HG03354 (cell line): ENCODE data around the gene EXTL2.
"Not testable (repeated sequence)": the region's sequence is repeated elsewhere in the genome, so short reads cannot be mapped to it uniquely, and the experiment has no call there.

Experiments used
- ATAC-seq: cut with Tn5 transposase; IDR thresholded peaks from one replicate; pipeline ENCODE4 v1.9.1; 2021; ENCODE audit warnings: mild to moderate bottlenecking; ENCODE audit not compliant: unreplicated experiment, poor library complexity, severe bottlenecking

Gene EXTL2

GRCh38 chr1:100894603-100895539 is at the start of gene EXTL2:
Gene EXTL2 (minus strand): TSS chr1:100894842. CDS start chr1:100888757, 6,085 bp downstream.
- peak; percentile 48 for ATAC-seq

- no peak for ATAC-seq
Observed at GRCh38 chr1:100943533-100943932, 48.9 kb upstream of the EXTL2 start.

- ATAC-seq: no peak
Observed at GRCh38 chr1:100942304-100943046, 47.8 kb upstream of the EXTL2 start.

- ATAC-seq: no peak
Observed at GRCh38 chr1:100941580-100942216, 47.1 kb upstream of the EXTL2 start.

GRCh38 chr1:100941098-100941527 is 46.5 kb upstream of the EXTL2 start:
- ATAC-seq: no peak

- no peak for ATAC-seq
Observed at GRCh38 chr1:100936194-100936967, 41.7 kb upstream of the EXTL2 start.

GRCh38 chr1:100933555-100933954 is 38.9 kb upstream of the EXTL2 start:
- ATAC-seq: not testable (repeated sequence)

- ATAC-seq: no peak
Observed at GRCh38 chr1:100931716-100932115, 37.1 kb upstream of the EXTL2 start.

GRCh38 chr1:100930494-100930893 is 35.9 kb upstream of the EXTL2 start:
- no peak for ATAC-seq

- ATAC-seq: no peak
Observed at GRCh38 chr1:100928128-100928527, 33.5 kb upstream of the EXTL2 start.

- no peak for ATAC-seq
Observed at GRCh38 chr1:100927276-100927675, 32.6 kb upstream of the EXTL2 start.

GRCh38 chr1:100926240-100926639 is 31.6 kb upstream of the EXTL2 start:
- ATAC-seq: no peak

GRCh38 chr1:100924991-100925390 is 30.3 kb upstream of the EXTL2 start:
- no peak for ATAC-seq

GRCh38 chr1:100924212-100924611 is 29.6 kb upstream of the EXTL2 start:
- no peak for ATAC-seq

GRCh38 chr1:100921110-100921706 is 26.6 kb upstream of the EXTL2 start:
- no peak for ATAC-seq

- no peak for ATAC-seq
Observed at GRCh38 chr1:100912019-100912418, 17.4 kb upstream of the EXTL2 start.

- ATAC-seq: no peak
Observed at GRCh38 chr1:100909018-100909417, 14.4 kb upstream of the EXTL2 start.

GRCh38 chr1:100907887-100908286 is 13.2 kb upstream of the EXTL2 start:
- ATAC-seq: no peak

- ATAC-seq: no peak
Observed at GRCh38 chr1:100905181-100905580, 10.5 kb upstream of the EXTL2 start.
